Putamen (tissue), 1 donor: ENCODE results near the gene TYRO3.

Source experiments
- DNase-seq: peaks from one replicate; pipeline ENCODE4 v3.0.0-alpha.2; 2016; ENCODE audit warnings: low spot score

The TYRO3 gene

GRCh38 chr15:41603941-41604911 is 45.2 kb downstream of the TYRO3 start:
- peak; percentile 74 for DNase-seq

GRCh38 chr15:41605566-41605965 is 46.6 kb downstream of the TYRO3 start:
- DNase-seq = no peak

GRCh38 chr15:41606997-41607396 is 48.0 kb downstream of the TYRO3 start:
- no peak for DNase-seq

- DNase-seq = no peak
Measured at GRCh38 chr15:41609123-41609522, 50.1 kb downstream of the TYRO3 start.

- no peak for DNase-seq
Measured at GRCh38 chr15:41610048-41610447, 51.0 kb downstream of the TYRO3 start.

- no peak for DNase-seq
Measured at GRCh38 chr15:41620536-41621199, 61.7 kb downstream of the TYRO3 start.

- peak; percentile 86 for DNase-seq
Measured at GRCh38 chr15:41621200-41622193, 62.5 kb downstream of the TYRO3 start.

GRCh38 chr15:41622901-41623300 is 63.9 kb downstream of the TYRO3 start:
- DNase-seq = no peak

- DNase-seq = no peak
Measured at GRCh38 chr15:41627203-41627602, 68.2 kb downstream of the TYRO3 start.

- no peak for DNase-seq
Measured at GRCh38 chr15:41629463-41629862, 70.5 kb downstream of the TYRO3 start.

GRCh38 chr15:41629883-41630282 is 70.9 kb downstream of the TYRO3 start:
- DNase-seq = no peak

GRCh38 chr15:41630616-41631217 is 71.7 kb downstream of the TYRO3 start:
- peak; percentile 26 for DNase-seq

- DNase-seq = no peak
Measured at GRCh38 chr15:41631880-41632470, 73.0 kb downstream of the TYRO3 start.
